ENCODE data around the gene RNF223. TPM values are rescaled to one million over a fixed set of nuclear protein-coding genes. Genes with fewer than 3 reads are reported as not detected.
A peak's percentile ranks its signal among the peaks of the same experiment; 100 is the strongest.
"Not testable (repeated sequence)": the region's sequence is repeated elsewhere in the genome, so short reads cannot be mapped to it uniquely, and the experiment has no call there.

Gene RNF223
- total and polyA plus RNA-seq, 7 experiments from 2014 or later: 0.32 TPM; not detected in 6

DNA sequence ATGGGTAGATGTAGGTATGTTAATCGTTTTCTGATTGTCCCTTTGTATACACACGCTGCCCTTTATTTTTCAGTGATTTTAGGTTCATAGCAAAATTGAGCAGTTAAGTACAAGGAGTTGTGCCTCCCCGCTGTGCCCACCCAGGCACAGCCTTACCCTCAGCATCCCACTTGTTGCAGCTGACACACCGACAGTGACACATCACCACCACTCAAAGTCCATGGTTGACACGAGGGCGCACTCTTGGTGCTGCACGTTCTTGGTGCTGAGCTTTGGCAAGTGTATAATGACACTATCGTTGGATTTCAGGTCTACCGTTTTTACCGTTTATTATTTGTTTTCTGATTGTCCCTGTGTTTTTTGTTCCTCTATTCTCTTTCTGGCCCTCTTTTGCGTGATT lies 26.2 kb upstream of the RNF223 start:
- Histone ChIP-seq H3K9me3 (ENCODE audit: control insufficient read depth in 2 of 3, low read length in 3 of 3) (no peaks in the 10 kb centered on the region), H3K27me3 (ENCODE audit: control insufficient read depth in 2 of 2, insufficient read depth in 2 of 2, low read length in 2 of 2) (no peaks in the 10 kb centered on the region), H3K4me1 (ENCODE audit: control insufficient read depth in 2 of 2, insufficient read depth in 2 of 2, low read length in 2 of 2) (peaks cover 0 to 30% of the 10 kb centered on the region in 2 donors), H3K27ac (ENCODE audit: low read depth, low read length) (no peak overlapping the region), H3K4me3 (ENCODE audit: low read length) (no peak overlapping the region), H3K36me3 (ENCODE audit: control insufficient read depth in 2 of 3, insufficient read depth in 3 of 3, low read length in 3 of 3) (no peaks in the 10 kb centered on the region)
- H3K27ac Mint-ChIP-seq: peak overlapping the region in 2 of 9 donors; percentile 13 to 33
- intact Hi-C loops (cut with micrococcal nuclease): no loop called here
- peaks cover 0 to 21% (median 8%) of the 10 kb centered on the region in 11 donors for H3K9me3 Mint-ChIP-seq
- DNase-seq (no peak), ATAC-seq (no peak)
- ChIA-PET CTCF (interaction anchor here (1.5 kb wide), 1 partner anchor 22 kb away, joined by 4 read pairs; no protein-coding TSS in a partner anchor), POLR2A (no interaction called here)
- H3K27me3 Mint-ChIP-seq: peaks cover 0 to 12% (median 0%) of the 10 kb centered on the region in 5 donors
- H3K36me3 Mint-ChIP-seq: peaks cover 4 to 41% (median 6%) of the 10 kb centered on the region in 5 donors
- H3K4me3 Mint-ChIP-seq: peak overlapping the region in 3 of 10 donors; percentile 6 to 44 (median 38)
- H3K4me1 Mint-ChIP-seq: peaks cover 29 to 63% (median 37%) of the 10 kb centered on the region in 7 donors

GRCh38 chr1:1099506-1100183 lies 25.5 kb upstream of the RNF223 start:
- ChIA-PET POLR2A (no interaction called here), CTCF (no interaction called here)
- H3K27ac ChIP-seq (ENCODE audit: low read depth, low read length): peak overlapping the region; percentile 47
- Mint-ChIP-seq H3K4me1 (peaks cover 29 to 59% (median 34%) of the 10 kb centered on the region in 7 donors), H3K27me3 (peaks cover 0 to 12% (median 0%) of the 10 kb centered on the region in 5 donors), H3K36me3 (peaks cover 4 to 38% (median 6%) of the 10 kb centered on the region in 5 donors), H3K4me3 (peak overlapping the region; percentile 1 to 51 (median 30)), H3K27ac (peak overlapping the region; percentile 13 to 87 (median 69)), H3K9me3 (peaks cover 0 to 21% (median 8%) of the 10 kb centered on the region in 11 donors)
- no peak overlapping the region for H3K4me3 ChIP-seq (ENCODE audit: low read length)
- DNase-seq (peak in 2 of 9 donors; percentile 52 to 56), ATAC-seq (no peak)
- H3K27me3 ChIP-seq (ENCODE audit: control insufficient read depth in 2 of 2, insufficient read depth in 2 of 2, low read length in 2 of 2): no peaks in the 10 kb centered on the region
- H3K9me3 ChIP-seq (ENCODE audit: control insufficient read depth in 2 of 3, low read length in 3 of 3): no peaks in the 10 kb centered on the region
- peaks cover 0 to 28% of the 10 kb centered on the region in 2 donors for H3K4me1 ChIP-seq (ENCODE audit: control insufficient read depth in 2 of 2, insufficient read depth in 2 of 2, low read length in 2 of 2)
- H3K36me3 ChIP-seq (ENCODE audit: control insufficient read depth in 2 of 3, insufficient read depth in 3 of 3, low read length in 3 of 3): no peaks in the 10 kb centered on the region
- intact Hi-C loops (cut with micrococcal nuclease): no loop called here

- peaks cover 4 to 38% (median 6%) of the 10 kb centered on the region in 5 donors for H3K36me3 Mint-ChIP-seq
- CTCF ChIA-PET: no interaction called here
- intact Hi-C loops (cut with micrococcal nuclease): no loop called here
- DNase-seq (peak in 6 of 9 donors; percentile 46 to 76 (median 52)), ATAC-seq (no peak)
- POLR2A ChIA-PET: no interaction called here
- H3K9me3 Mint-ChIP-seq: peaks cover 0 to 21% (median 8%) of the 10 kb centered on the region in 11 donors
- H3K27me3 Mint-ChIP-seq: peaks cover 0 to 12% (median 0%) of the 10 kb centered on the region in 5 donors
- peak overlapping the region; percentile 35 for H3K27ac ChIP-seq (ENCODE audit: low read depth, low read length)
- H3K9me3 ChIP-seq (ENCODE audit: control insufficient read depth in 2 of 3, low read length in 3 of 3): no peaks in the 10 kb centered on the region
- peak overlapping the region in 9 of 10 donors; percentile 1 to 51 (median 34) for H3K4me3 Mint-ChIP-seq
- peak overlapping the region; percentile 41 to 87 (median 69) for H3K27ac Mint-ChIP-seq
- peaks cover 24 to 51% (median 26%) of the 10 kb centered on the region in 7 donors for H3K4me1 Mint-ChIP-seq
- peaks cover 0 to 21% of the 10 kb centered on the region in 2 donors for H3K4me1 ChIP-seq (ENCODE audit: control insufficient read depth in 2 of 2, insufficient read depth in 2 of 2, low read length in 2 of 2)
- H3K27me3 ChIP-seq (ENCODE audit: control insufficient read depth in 2 of 2, insufficient read depth in 2 of 2, low read length in 2 of 2): no peaks in the 10 kb centered on the region
- H3K4me3 ChIP-seq (ENCODE audit: low read length): no peak overlapping the region
- no peaks in the 10 kb centered on the region for H3K36me3 ChIP-seq (ENCODE audit: control insufficient read depth in 2 of 3, insufficient read depth in 3 of 3, low read length in 3 of 3)
These were observed 24.7 kb upstream of the RNF223 start for GRCh38 chr1:1098681-1099421.

DNA sequence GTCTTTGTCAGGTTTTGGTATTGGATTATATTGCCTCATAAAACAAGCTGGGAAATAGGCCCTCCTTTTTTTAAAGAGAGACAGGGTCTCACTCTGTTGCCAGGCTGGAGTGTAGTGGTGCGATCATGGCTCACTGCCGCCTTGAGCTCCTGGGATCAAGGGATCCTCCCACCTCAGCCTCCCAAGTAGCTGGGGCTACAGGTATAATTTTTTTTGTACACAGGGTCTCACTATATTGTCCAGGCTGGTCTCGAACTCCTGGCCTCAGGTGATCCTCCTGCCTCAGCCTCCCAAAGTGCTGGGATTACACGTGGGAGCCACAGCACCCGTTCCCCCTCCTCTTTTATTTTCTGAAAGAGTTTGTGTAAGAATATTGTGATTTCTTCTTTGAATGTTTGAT lies 22.0 kb upstream of the RNF223 start:
- Mint-ChIP-seq H3K9me3 (peaks cover 0 to 21% (median 8%) of the 10 kb centered on the region in 11 donors), H3K36me3 (peaks cover 4 to 30% (median 6%) of the 10 kb centered on the region in 5 donors), H3K4me1 (peaks cover 13 to 33% (median 21%) of the 10 kb centered on the region in 7 donors), H3K27me3 (peaks cover 0 to 12% (median 0%) of the 10 kb centered on the region in 5 donors)
- H3K4me3 ChIP-seq (ENCODE audit: low read length); H3K4me3 Mint-ChIP-seq; DNase-seq; H3K9me3 ChIP-seq (ENCODE audit: control insufficient read depth in 2 of 3, low read length in 3 of 3); ATAC-seq; H3K27ac Mint-ChIP-seq; CTCF ChIA-PET; H3K36me3 ChIP-seq (ENCODE audit: control insufficient read depth in 2 of 3, insufficient read depth in 3 of 3, low read length in 3 of 3); POLR2A ChIA-PET; intact Hi-C loops (cut with micrococcal nuclease); H3K27ac ChIP-seq (ENCODE audit: low read depth, low read length); H3K27me3 ChIP-seq (ENCODE audit: control insufficient read depth in 2 of 2, insufficient read depth in 2 of 2, low read length in 2 of 2): not testable (repeated sequence)
- H3K4me1 ChIP-seq (ENCODE audit: control insufficient read depth in 2 of 2, insufficient read depth in 2 of 2, low read length in 2 of 2): peaks cover 0 to 10% of the 10 kb centered on the region in 2 donors

DNA sequence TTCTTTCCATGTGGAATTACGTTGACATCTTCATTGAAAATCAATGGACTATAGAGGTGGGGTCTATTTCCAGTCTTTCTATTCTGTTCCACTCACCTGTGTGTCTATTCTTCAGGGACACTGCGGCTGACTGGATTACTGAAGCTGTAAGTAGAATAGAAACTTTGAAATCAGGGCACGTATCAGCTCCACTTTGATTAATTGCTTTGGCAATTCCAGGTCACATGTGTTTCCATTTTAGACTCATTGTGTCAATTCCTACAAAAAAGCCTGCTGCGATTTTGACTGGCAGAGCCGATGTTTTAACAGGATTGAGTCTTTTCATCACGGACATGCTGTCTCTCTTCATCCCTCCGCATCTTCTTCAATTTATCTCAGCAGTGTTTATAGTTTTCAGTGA lies 20.9 kb upstream of the RNF223 start:
- Histone ChIP-seq H3K36me3 (ENCODE audit: control insufficient read depth in 2 of 3, insufficient read depth in 3 of 3, low read length in 3 of 3) (no peaks in the 10 kb centered on the region), H3K27ac (ENCODE audit: low read depth, low read length) (no peak overlapping the region), H3K9me3 (ENCODE audit: control insufficient read depth in 2 of 3, low read length in 3 of 3) (no peaks in the 10 kb centered on the region), H3K4me1 (ENCODE audit: control insufficient read depth in 2 of 2, insufficient read depth in 2 of 2, low read length in 2 of 2) (peaks cover 0 to 10% of the 10 kb centered on the region in 2 donors), H3K4me3 (ENCODE audit: low read length) (no peak overlapping the region), H3K27me3 (ENCODE audit: control insufficient read depth in 2 of 2, insufficient read depth in 2 of 2, low read length in 2 of 2) (no peaks in the 10 kb centered on the region)
- Mint-ChIP-seq H3K9me3 (peaks cover 0 to 18% (median 5%) of the 10 kb centered on the region in 11 donors), H3K27ac (no peak overlapping the region), H3K4me3 (no peak overlapping the region), H3K4me1 (peaks cover 9 to 25% (median 15%) of the 10 kb centered on the region in 7 donors), H3K36me3 (peaks cover 0 to 26% (median 3%) of the 10 kb centered on the region in 5 donors), H3K27me3 (peaks cover 0 to 12% (median 0%) of the 10 kb centered on the region in 5 donors)
- intact Hi-C loops (cut with micrococcal nuclease): no loop called here
- ATAC-seq (no peak), DNase-seq (no peak)
- CTCF ChIA-PET: no interaction called here
- POLR2A ChIA-PET: no interaction called here

DNA sequence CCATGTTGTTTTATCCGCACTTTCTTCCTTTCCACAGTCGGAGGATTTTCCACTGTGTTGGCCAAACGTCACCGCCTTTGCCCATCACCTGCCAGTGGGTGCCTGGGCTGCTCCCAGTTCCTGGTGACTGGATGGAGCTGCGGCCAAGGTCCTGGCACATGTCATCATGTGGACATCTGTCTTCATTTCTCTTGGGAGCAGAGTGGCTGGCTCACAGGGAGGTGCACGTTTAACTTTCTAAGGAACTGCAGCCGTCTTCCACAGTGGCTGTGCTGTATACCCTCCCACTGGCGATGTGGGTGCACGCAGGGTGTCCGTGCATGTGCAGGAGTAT lies 19.5 kb upstream of the RNF223 start:
- Mint-ChIP-seq H3K36me3 (peaks cover 0 to 13% (median 3%) of the 10 kb centered on the region in 5 donors), H3K27me3 (peaks cover 0 to under 1% (median 0%) of the 10 kb centered on the region in 5 donors), H3K27ac (no peak overlapping the region), H3K4me1 (peaks cover 0 to 11% (median 2%) of the 10 kb centered on the region in 7 donors), H3K9me3 (peaks cover 0 to 6% (median 0%) of the 10 kb centered on the region in 11 donors), H3K4me3 (no peak overlapping the region)
- intact Hi-C loops (cut with micrococcal nuclease): no loop called here
- no peaks in the 10 kb centered on the region for H3K36me3 ChIP-seq (ENCODE audit: control insufficient read depth in 2 of 3, insufficient read depth in 3 of 3, low read length in 3 of 3)
- POLR2A ChIA-PET: interaction anchor here (0.6 kb wide), 1 partner anchor 173 kb away, joined by 3 read pairs; no protein-coding TSS in a partner anchor
- ATAC-seq (no peak), DNase-seq (no peak)
- no peaks in the 10 kb centered on the region for H3K9me3 ChIP-seq (ENCODE audit: control insufficient read depth in 2 of 3, low read length in 3 of 3)
- no peak overlapping the region for H3K4me3 ChIP-seq (ENCODE audit: low read length)
- no peaks in the 10 kb centered on the region for H3K27me3 ChIP-seq (ENCODE audit: control insufficient read depth in 2 of 2, insufficient read depth in 2 of 2, low read length in 2 of 2)
- H3K27ac ChIP-seq (ENCODE audit: low read depth, low read length): no peak overlapping the region
- H3K4me1 ChIP-seq (ENCODE audit: control insufficient read depth in 2 of 2, insufficient read depth in 2 of 2, low read length in 2 of 2): peaks cover 0 to 8% of the 10 kb centered on the region in 2 donors
- CTCF ChIA-PET: no interaction called here
